HG02759 (cell line): ENCODE data around the gene KRTAP2-4.
"Not testable (repeated sequence)": the region's sequence is repeated elsewhere in the genome, so short reads cannot be mapped to it uniquely, and the experiment has no call there.

Source experiments
- ATAC-seq: cut with Tn5 transposase; IDR thresholded peaks from one replicate; pipeline ENCODE4 v1.9.1; 2021; ENCODE audit warnings: mild to moderate bottlenecking, moderate library complexity; ENCODE audit not compliant: unreplicated experiment

Gene KRTAP2-4

GRCh38 chr17:41065829-41066624 lies at the start of gene KRTAP2-4:
KRTAP2-4 (minus strand) TSS chr17:41065879; CDS start chr17:41065845, 34 bp downstream.
- ATAC-seq: no peak

GRCh38 chr17:41111151-41111885 lies 45.6 kb upstream of the KRTAP2-4 start:
- no peak for ATAC-seq

- not testable (repeated sequence) for ATAC-seq
Measured at GRCh38 chr17:41108728-41109386, 43.2 kb upstream of the KRTAP2-4 start.

GRCh38 chr17:41107941-41108450 lies 42.3 kb upstream of the KRTAP2-4 start:
- ATAC-seq: no peak

- not testable (repeated sequence) for ATAC-seq
Measured at GRCh38 chr17:41105347-41105746, 39.7 kb upstream of the KRTAP2-4 start, which contains the start of gene KRTAP4-9. KRTAP4-9 (plus strand) TSS chr17:41105389; CDS start chr17:41105389, 0 bp downstream.

GRCh38 chr17:41104386-41105038 lies 38.8 kb upstream of the KRTAP2-4 start:
- ATAC-seq: not testable (repeated sequence)

- no peak for ATAC-seq
Measured at GRCh38 chr17:41103896-41104295, 38.2 kb upstream of the KRTAP2-4 start.

- ATAC-seq: no peak
Measured at GRCh38 chr17:41101586-41102259, 36.0 kb upstream of the KRTAP2-4 start, which contains the start of gene KRTAP4-16. KRTAP4-16 (minus strand) TSS chr17:41102209; CDS start chr17:41102209, 0 bp downstream.

GRCh38 chr17:41099682-41100480 lies 34.2 kb upstream of the KRTAP2-4 start:
- ATAC-seq: not testable (repeated sequence)

GRCh38 chr17:41098481-41098880 lies 32.8 kb upstream of the KRTAP2-4 start:
- no peak for ATAC-seq

- no peak for ATAC-seq
Measured at GRCh38 chr17:41098042-41098441, 32.4 kb upstream of the KRTAP2-4 start, which contains the start of gene KRTAP4-8. KRTAP4-8 (minus strand) TSS chr17:41098142; CDS start chr17:41098084, 58 bp downstream.

- no peak for ATAC-seq
Measured at GRCh38 chr17:41096055-41096454, 30.4 kb upstream of the KRTAP2-4 start.

GRCh38 chr17:41088760-41089352 lies 23.2 kb upstream of the KRTAP2-4 start:
- ATAC-seq: not testable (repeated sequence)

- ATAC-seq: not testable (repeated sequence)
Measured at GRCh38 chr17:41084100-41084856, 18.6 kb upstream of the KRTAP2-4 start, which contains the start of gene KRTAP4-7. KRTAP4-7 (plus strand) TSS chr17:41084150; CDS start chr17:41084207, 57 bp downstream.

- not testable (repeated sequence) for ATAC-seq
Measured at GRCh38 chr17:41083427-41083826, 17.7 kb upstream of the KRTAP2-4 start.

GRCh38 chr17:41082626-41083025 lies 16.9 kb upstream of the KRTAP2-4 start:
- ATAC-seq: no peak

- ATAC-seq: no peak
Measured at GRCh38 chr17:41076788-41077187, 11.1 kb upstream of the KRTAP2-4 start.

- no peak for ATAC-seq
Measured at GRCh38 chr17:41073676-41074075, 8.0 kb upstream of the KRTAP2-4 start.
